Stimulated activated CD4-positive, alpha-beta T cell treated with anti-CD3 and anti-CD28 coated beads, Interleukin-4, amount 100 ng/mL, for 48 hours (primary cell): Measurements from ENCODE around the gene PEX26.
A peak's percentile ranks its signal among the peaks of the same experiment; 100 is the strongest.
"Not testable (repeated sequence)": the region's sequence is repeated elsewhere in the genome, so short reads cannot be mapped to it uniquely, and the experiment has no call there.

ENCODE experiments used
- DNase-seq, 2 donors: peaks; one replicate each; pipeline ENCODE4 v3.0.0-alpha.2; 2020; ENCODE audit warnings: low read depth in 2 of 2

Gene PEX26

GRCh38 chr22:18071307-18071967 lies 6.4 kb upstream of the PEX26 start:
- DNase-seq, result not testable (repeated sequence)

DNA sequence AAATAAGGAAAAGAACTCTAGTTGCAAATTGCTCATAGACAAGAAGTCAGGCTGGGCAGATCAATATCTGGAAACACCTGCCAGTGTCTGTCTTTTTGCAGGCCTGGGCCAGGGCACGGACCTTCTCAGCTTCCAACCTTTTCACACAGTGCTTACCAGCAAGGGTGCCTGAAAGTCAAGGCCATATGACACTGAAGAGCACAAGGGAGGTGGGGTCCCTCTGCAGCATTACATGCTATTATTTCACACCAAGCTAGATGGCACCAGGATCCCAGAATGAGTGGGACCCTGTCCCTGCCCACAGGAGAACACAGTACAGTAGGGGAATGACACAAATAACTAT lies 5.9 kb upstream of the PEX26 start:
- DNase-seq, result no peak

DNA sequence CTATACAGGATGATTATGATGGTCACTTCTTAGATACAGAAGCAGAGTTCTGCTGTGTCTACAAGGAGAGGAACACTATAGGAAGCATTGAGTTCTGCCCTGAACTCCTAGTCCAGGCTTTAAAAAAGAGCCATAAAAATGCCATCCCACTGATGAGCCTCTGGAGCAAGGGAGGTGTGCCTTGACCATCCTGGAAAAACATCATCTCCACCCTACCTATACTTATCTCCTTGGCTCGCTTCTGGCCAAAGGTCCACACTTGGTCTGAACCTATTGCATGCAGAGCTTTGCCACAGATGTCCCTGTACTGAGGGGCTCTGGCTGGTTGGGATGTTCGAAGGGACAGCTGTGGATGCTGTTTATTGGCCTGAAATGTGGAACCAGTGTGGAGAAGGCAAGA lies 4.3 kb upstream of the PEX26 start:
- DNase-seq, result no peak

- not testable (repeated sequence) for DNase-seq
Observed at GRCh38 chr22:18073927-18074326, 3.9 kb upstream of the PEX26 start.

- no peak for DNase-seq
Observed at GRCh38 chr22:18075101-18075719, 2.6 kb upstream of the PEX26 start.

DNA sequence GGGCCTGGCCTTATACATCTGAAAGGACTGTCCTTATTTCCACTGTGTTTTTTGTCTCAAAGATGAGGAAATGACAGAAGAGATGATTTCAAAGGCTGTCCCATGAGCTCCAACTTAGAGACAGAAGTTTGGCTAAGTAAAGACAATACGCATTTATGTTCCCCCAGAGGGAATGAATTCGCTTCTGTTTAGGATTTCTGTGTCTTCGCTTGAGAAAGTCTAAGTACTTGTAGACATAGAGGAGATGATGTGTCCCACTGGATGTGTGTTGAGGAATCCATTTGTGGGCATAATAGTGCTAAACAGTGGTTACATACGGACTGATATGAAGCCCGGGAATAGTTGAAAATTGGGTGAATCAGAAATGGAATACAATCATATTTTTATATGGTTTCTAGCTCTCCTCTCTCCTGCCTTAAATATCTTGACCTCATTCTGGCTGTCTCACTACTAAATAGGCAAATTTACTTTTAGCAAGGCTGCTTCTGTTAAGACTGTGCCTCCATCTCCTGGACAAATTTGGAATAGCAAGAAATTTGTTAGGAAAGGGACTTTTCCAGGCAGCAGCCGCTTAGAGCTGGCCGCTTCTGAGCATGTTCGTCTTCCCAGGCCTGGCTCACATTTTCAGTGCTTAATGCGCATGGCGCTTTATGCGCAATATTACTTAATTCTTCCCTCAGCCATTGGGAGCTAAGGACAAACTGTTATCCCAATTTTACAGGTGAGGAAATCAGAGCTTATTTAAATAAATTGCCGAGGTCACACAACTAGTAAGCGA lies 1.9 kb upstream of the PEX26 start:
- DNase-seq, result no peak

- no peak for DNase-seq
Observed at GRCh38 chr22:18077087-18077638, 627 bp upstream of the PEX26 start.

DNA sequence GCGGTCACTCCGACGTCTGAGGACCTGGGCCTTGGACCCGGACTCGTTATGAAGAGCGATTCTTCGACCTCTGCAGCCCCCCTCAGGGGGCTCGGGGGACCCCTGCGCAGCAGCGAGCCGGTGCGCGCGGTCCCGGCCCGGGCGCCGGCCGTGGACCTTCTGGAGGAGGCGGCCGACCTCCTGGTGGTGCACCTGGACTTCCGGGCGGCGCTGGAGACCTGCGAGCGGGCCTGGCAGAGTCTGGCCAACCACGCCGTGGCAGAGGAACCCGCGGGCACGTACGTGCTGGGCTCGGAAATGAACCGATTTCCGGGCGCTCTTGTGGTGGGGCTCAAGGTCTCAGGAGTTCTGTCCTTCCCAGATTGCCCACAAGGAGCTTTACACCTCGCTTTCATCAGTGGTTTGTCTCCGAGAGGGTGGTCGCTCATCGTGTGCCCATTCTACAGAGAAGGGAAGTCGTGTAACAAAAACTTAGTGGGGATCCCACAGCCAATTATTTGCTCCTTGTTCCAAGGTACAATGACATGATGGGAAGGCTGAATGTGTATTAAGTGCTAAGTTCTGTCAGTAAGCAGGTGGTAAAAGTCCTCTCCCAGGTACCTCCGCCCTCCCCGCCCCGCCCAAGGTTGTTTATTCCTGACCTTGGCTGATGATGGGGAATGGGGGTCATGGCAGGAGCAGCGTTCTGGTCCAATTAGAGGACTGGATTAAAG lies 695 bp downstream of the PEX26 start:
- peak; percentile 28 to 42 for DNase-seq

DNA sequence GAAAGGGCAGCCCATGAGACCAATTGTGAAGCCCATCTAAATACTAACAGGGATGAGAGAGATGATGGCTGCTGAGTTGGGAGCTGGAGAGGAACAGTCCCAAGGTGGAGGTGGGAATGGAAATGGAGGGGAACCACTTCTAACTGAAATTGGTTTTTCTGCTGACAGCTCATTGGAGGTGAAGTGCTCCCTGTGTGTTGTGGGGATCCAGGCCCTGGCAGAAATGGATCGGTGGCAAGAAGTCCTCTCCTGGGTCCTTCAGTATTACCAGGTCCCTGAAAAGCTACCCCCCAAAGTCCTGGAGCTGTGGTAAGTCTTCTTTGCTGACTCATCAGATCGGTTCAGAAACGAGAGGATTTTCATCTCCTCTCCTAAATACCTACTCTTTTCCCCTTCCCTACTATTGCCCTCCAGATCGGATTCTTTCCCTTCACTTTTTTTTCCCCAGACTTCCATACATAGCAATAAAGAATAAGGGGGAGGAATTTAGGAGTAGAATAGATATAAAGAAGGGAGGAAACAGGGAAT lies 2.0 kb downstream of the PEX26 start:
- no peak for DNase-seq

- no peak for DNase-seq
Observed at GRCh38 chr22:18081416-18081815, 3.6 kb downstream of the PEX26 start.

DNA sequence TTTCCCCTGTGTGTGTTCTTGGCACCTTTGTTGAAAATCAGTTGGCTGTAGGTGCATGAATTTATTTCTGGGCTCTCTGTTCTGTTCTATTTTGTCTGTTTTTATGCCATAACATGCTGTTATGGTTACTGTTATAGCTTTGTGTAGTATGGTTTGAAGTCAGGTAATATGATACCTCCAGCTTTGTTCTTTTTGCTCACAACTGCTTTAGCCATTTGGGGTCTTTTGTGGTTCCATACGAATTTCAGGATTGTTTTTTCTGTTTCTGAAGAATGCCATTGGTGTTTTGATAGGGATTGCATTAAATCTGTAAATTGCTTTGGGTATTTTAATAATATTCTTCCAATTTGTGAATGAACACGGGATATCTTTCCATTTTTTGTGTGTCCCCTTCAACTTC lies 4.7 kb downstream of the PEX26 start:
- DNase-seq, result no peak

- no peak for DNase-seq
Observed at GRCh38 chr22:18083406-18083805, 5.6 kb downstream of the PEX26 start.

DNA sequence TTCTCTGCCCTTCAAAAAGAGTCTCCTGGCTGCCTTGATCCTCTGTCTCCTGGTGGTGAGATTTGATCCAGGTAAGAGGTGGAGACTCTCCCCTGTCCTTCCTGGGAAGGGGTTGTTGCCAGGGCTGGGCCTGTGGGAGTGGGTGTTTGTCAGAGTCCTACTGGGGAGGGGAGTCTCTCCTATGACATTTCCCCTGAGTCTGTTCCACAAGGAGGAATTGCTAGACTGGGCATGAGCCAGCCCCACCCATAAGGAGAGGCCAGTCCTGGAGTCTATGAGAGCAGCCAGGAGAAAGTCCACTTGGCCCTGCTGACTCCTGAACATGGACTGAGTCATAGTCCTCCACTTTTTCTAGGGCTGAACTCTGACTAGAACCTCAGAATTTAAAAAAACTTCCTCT lies 7.4 kb downstream of the PEX26 start:
- no peak for DNase-seq

DNA sequence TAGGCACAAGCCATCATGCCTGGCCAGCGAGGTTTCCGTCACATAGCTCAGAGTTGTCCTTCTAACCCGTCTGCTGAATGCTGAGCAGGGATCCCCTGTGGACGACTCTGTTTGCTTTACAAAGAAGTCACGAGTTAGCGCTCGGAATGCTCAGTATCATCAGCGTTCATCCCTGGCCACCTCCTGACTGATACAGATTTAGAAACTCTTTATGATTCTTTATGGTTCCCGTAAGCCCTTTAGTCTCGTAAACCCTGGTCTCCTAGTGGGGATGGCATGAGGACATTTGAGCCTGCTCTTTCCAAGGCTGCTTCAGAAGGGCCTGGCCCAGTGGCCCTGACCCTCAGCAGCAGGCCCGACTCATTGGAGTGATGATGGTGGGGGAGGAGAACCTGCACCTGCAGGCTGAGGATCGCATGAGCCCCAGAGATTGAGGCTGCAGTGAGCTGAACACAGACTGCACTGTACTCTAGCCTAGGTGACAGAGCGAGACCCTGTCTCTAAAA lies 9.6 kb downstream of the PEX26 start:
- no peak for DNase-seq

DNA sequence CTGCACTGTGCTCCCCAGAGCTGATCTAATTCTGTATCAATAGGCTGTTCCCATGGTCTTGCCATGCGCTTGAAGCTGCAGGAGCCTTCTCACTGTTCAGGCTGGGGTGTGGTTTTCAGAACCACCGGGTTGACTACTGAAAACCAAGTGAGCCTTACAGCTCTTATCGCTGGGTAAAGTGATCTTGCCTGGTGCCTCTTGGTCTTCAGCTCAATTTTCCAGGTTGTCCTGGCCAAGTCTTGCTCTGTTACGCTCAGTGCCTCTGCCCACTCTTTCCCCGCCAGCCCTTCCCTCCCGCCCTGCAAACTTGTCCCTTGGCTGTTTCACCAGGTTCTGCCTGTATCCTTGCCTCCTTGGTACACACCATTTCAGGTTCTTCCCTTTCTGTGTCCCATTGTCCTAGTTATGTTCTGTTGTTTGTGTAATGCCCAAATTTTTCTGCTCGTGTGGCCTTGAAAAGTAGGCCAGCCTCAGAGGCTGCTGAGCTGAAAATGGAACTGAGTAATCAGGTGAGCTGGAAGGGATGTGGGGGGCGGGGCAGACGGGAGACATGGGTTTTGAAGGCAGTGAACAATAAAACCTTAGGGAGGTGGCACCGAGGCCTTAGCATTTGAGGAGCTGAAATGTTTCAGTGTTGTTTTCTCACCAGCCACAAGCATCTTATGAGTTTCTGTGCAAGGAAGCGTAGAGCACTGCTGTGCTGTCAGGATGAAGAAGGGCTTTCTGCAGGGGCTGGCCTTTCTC lies 11.2 kb downstream of the PEX26 start:
- DNase-seq, result peak in 1 of 2 donors; percentile 29

GRCh38 chr22:18090286-18090685 lies 12.5 kb downstream of the PEX26 start:
- no peak for DNase-seq

DNA sequence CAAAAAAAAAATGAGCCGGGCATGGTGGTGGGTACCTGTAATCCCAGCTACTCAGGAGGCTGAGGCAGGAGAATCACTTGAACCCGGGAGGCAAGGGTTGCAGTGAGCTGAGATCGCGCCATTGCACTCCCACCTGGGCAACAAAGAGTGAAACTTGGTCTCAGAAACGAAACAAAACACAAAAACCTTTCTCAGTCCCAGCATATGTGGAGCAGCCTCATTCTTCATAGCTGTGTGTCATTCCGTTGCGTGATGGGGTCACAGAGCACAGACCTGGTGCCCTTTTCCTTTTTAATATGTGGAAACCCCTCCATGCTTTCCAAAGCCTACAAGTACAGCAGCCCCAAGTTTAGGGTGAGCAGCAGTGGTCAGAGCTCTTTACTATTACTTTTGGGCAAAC lies 13.7 kb downstream of the PEX26 start:
- DNase-seq, result no peak

DNA sequence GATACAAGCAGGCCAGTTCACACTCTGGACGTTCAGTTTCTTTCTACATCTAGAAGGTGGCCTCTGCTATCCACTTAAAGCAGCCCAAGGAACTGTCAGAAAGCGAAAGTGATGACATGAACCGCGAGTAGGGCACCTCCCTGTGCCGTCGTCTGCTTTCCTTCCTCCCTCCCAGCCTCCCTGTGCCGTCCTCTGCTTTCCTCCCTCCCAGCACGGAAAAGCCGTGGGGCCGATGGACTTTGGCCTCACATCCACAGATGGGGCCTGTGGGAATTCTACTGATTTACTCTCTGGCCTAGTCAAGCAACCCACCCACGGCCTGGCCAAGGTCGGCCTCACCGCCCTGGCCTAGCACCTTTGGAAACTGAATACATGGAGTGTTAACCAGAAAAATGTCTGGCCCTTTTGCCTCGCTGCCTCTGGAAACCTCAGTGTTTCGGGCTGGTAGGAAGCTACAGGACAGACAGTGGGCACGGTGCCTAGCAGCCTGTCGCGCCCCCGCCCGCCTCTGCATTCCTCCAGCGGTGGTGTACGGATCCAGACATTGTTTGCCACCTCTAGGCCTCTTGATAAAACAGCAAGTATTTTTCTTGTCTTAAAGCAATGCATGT lies 14.2 kb downstream of the PEX26 start:
- no peak for DNase-seq

DNA sequence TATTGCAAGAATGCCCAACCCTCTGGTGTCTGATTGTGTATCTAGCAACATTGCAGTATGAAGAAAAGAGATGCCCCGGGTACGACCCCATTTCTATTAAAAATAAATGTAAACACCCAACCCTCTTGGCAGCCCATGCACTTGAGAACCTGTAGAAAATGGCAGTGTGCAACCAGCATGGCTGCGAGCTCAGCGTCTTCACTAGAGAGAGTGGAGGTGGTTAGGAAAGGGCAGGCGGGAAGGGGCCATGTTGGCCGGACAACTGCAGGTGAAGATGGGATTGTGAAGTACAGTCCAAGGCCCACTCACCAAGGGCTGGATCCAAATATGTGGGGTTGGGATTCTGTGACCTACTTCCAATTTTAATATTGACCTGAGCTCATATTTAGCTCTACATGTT lies 15.9 kb downstream of the PEX26 start:
- DNase-seq, result no peak

- DNase-seq, result no peak
Observed at GRCh38 chr22:18095101-18095805, 17.5 kb downstream of the PEX26 start.
